ENCODE data around the gene DLK2.
"Not testable (repeated sequence)": the region's sequence is repeated elsewhere in the genome, so short reads cannot be mapped to it uniquely, and the experiment has no call there.

Gene DLK2

DNA sequence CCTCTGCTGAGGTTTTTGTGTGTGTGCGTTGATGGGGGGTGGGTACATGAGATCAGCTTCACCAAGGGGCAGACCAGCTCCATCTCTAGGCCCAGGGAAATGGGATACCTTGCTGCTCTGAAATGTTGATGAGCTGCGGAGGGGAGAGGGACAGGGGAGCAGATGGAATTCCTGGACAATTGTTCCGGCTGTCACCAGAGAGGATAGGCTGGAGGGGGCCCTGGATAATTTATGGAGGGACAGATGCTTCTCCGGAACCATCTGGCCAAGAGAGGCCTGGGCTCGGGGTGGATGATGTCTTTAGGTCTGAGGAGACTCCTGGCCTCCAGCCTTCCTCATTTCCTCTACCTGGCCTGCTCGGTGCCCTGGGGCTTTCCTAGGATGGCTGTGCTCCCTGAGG lies 20.2 kb upstream of the DLK2 start:
- in situ Hi-C loops (cut with HindIII; ENCODE audit: low pct_unique_long_range_greater_than_20kb, low sequenced_read_pairs): no loop called here
- TF ChIP-seq JUND (IDR thresholded peaks at IDR 0.05; ENCODE audit: low read depth): no peak
- no peak for DNase-seq (ENCODE audit: low read depth in 1 of 2, low spot score in 1 of 2)

DNA sequence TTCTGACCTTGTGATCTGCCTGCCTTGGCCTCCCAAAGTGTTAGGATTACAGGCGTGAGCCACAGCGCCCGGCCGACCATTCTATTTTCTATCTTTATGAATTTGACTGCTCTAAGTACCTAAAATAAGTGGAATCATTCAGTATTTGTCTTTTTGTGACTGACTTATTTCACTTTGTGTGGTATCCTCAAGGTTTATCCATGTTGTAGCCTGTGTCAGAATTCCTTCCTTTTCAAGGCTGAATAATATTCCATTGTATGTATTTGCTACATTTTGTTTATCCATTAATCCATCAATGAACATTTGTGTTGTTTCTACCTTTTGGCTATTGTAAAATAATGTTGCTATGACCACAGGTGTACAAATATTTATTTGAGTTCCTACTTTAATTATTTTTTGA lies 17.2 kb upstream of the DLK2 start:
- no peak for TF ChIP-seq JUND (IDR thresholded peaks at IDR 0.05; ENCODE audit: low read depth)
- in situ Hi-C loops (cut with HindIII; ENCODE audit: low pct_unique_long_range_greater_than_20kb, low sequenced_read_pairs): no loop called here

DNA sequence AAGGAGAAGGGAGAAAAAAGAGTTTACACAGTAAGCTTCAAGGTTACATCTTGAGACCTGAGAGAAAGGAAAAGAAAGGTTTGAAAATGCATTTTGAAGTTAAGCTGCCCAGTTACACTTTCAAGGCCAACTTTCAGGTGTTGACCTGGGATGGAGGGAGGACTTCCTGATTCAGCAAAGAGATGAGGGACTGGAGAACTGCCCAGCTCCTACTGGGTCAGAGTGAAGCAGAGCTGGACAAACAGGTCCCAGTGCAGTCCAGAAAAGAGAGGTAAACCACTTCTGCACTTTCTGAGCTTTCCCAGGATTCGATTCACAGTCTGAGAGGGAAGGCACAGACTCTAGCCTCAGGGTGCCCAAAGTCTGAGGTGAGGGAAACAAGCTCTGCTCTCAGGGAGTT lies 16.1 kb upstream of the DLK2 start:
- no peak for TF ChIP-seq JUND (IDR thresholded peaks at IDR 0.05; ENCODE audit: low read depth)
- in situ Hi-C loops (cut with HindIII; ENCODE audit: low pct_unique_long_range_greater_than_20kb, low sequenced_read_pairs): no loop called here

More for the DNA sequence above, 17.2 kb upstream of the DLK2 start:
- DNase-seq (ENCODE audit: low read depth in 1 of 2, low spot score in 1 of 2): no peak

DNA sequence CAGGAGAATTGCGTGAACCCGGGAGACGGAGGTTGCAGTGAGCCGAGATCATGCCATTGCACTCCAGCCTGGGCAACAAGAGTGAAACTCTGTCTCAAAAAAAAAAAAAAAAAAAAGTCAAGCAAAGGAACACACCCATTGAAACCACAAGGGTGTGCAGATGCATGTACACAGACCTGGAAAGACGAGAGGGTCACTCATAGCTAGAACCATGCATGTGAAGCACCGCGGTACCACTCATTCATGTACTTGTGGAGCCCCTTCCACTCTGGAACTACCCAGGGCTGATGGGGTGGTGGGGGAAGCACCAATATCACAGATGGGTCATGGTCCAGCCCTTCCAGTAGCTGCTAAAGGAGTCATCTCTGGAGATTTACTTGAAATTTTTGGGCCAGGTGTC lies 14.6 kb upstream of the DLK2 start:
- no peak for TF ChIP-seq JUND (IDR thresholded peaks at IDR 0.05; ENCODE audit: low read depth)
- no peak for DNase-seq (ENCODE audit: low read depth in 1 of 2, low spot score in 1 of 2)
- in situ Hi-C loops (cut with HindIII; ENCODE audit: low pct_unique_long_range_greater_than_20kb, low sequenced_read_pairs): no loop called here

More for the DNA sequence above, 16.1 kb upstream of the DLK2 start:
- peak in 1 of 2 experiments; percentile 67 for DNase-seq (ENCODE audit: low read depth in 1 of 2, low spot score in 1 of 2)

DNA sequence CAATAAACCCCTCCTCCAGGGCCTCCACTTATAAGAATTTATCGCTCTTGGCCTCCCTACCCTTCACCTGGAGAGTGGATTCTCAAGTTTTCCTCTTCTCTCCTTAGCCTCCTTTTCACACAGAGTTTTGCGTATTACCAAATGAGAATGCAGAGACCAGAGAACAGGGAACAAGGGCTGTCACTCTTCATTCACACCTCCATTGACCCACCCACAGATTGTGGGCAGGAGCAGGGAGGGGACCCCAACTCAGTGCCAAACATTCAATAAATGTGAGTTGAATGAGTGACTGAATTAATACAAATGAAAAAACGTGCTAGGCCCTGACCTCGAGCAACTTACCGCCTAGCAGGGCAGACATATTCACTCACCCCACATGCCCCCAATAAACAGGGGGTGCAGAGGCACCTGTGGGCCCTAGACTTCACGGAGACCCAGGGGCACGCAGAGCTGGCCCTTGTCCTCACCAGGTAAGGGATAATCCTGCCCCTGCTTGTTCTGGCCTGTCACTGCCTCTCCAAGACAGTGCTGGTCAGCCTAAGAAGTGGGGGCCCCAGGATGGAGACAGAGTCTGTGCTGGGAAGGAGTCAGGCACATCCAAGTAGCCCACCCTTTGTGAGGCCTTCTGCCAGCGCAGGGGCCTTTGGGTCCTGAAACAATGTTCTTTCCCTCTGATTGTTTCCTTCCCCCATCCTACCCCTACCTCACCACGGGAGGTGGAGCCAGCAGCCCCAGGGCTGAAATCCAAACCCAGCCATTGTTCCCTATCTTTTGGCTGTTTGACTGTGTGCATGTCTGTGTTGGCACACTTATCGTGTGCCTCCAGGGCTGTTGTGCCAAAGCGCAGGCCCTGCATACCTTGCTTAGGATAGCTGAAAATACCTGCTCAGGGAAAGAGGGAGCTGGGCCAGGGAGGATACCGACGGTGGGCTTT lies 13.7 kb upstream of the DLK2 start:
- in situ Hi-C loops (cut with HindIII; ENCODE audit: low pct_unique_long_range_greater_than_20kb, low sequenced_read_pairs): no loop called here
- TF ChIP-seq JUND (IDR thresholded peaks at IDR 0.05; ENCODE audit: low read depth): no peak
- DNase-seq (ENCODE audit: low read depth in 1 of 2, low spot score in 1 of 2): peak in 1 of 2 experiments; percentile 28

DNA sequence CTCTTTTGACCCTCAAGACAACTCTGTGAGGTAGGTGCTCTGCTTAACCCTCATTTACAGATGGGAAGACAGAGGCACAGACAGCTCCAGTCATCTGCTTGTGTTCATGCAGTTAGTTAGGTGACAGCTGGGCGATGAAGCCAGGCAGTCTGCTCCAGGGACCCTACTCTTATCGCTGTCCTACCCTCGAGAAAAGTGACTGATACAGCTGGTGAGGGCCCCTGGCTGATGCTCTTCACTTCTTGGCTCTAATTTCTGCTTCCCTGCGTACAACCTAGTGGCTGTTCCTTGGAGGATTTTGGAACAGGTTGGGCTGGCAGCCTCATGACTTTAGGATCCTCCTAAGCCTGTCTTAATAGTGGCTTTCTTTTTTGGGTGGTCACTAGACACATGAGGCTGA lies 12.9 kb upstream of the DLK2 start:
- in situ Hi-C loops (cut with HindIII; ENCODE audit: low pct_unique_long_range_greater_than_20kb, low sequenced_read_pairs): no loop called here
- no peak for TF ChIP-seq JUND (IDR thresholded peaks at IDR 0.05; ENCODE audit: low read depth)
- DNase-seq (ENCODE audit: low read depth in 1 of 2, low spot score in 1 of 2): no peak

DNA sequence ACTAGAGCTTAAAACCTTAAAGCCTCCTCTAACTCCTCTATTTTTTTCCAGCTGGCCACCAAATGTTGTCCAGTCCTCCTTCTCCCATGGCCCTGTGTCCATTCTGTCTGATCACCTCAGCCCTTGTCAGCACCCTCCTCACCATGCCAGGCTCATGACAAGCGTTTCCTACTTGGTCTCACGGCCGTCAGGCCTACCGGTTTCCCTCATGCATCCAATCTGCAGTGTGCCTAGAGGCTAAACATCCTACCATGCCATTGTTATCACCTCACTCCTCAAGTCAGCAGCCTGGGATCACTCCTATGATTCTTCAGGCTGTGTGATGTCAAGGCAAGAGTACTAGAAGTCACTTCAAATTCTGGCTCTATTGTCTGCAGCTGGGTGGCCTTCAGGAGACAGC lies 12.4 kb upstream of the DLK2 start:
- no peak for DNase-seq (ENCODE audit: low read depth in 1 of 2, low spot score in 1 of 2)
- in situ Hi-C loops (cut with HindIII; ENCODE audit: low pct_unique_long_range_greater_than_20kb, low sequenced_read_pairs): no loop called here
- no peak for TF ChIP-seq JUND (IDR thresholded peaks at IDR 0.05; ENCODE audit: low read depth)

DNA sequence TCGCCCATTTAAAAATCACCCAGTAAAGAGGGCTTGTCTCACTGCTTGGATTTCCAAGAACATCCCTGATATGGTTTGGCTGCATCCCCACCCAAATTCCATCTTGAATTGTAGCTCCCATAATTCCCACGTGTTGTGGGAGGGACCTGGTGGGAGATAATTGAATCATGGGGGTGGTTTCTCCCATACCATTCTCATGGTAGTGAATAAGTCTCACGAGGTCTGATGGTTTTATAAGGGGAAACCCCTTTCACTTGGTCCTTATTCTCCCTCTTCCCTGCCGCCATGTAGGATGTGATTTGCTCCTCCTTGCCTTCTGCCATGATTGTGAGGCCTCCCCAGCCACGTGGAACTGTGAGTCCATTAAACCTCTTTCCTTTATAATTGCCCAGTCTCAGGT lies 11.9 kb upstream of the DLK2 start:
- in situ Hi-C loops (cut with HindIII; ENCODE audit: low pct_unique_long_range_greater_than_20kb, low sequenced_read_pairs); DNase-seq (ENCODE audit: low read depth in 1 of 2, low spot score in 1 of 2): not testable (repeated sequence)

DNA sequence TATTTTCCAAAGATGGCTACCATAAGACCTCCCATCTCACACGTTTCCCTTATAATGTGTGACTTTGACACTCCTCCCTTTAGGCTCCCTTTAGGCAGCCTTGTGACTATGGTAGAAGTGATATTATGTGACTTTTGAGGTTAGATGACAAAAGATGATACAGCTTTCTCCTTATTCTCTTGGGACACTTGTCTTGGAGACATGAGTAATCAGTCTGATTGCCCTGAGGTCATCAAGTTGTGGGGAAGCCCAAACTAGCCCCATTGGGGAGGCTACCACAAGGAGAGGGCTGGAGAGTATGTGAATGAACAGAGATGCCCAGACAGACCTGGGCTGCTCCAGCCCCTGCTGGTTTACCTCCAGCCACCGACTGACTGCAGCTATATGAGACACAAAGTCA lies 10.6 kb upstream of the DLK2 start:
- no peak for DNase-seq (ENCODE audit: low read depth in 1 of 2, low spot score in 1 of 2)
- in situ Hi-C loops (cut with HindIII; ENCODE audit: low pct_unique_long_range_greater_than_20kb, low sequenced_read_pairs): no loop called here
- TF ChIP-seq JUND (IDR thresholded peaks at IDR 0.05; ENCODE audit: low read depth): no peak

DNA sequence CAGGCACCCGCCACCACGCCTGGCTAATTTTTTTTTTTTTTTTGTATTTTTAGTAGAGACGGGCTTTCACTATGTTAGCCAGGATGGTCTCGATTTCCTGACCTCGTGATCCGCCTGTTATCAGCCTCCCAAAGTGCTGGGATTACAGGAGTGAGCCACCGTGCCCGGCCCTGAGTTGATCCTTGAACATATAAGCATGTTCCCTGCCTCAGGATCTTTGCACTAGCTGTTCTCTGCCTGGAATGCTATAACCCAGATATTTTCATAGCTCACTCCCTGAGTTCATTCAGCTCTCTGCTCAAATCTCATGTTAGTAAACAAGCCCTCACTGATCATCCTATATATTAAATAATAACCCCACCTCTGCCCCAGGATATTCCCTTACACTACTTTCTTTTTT lies 9.0 kb upstream of the DLK2 start:
- in situ Hi-C loops (cut with HindIII; ENCODE audit: low pct_unique_long_range_greater_than_20kb, low sequenced_read_pairs): no loop called here
- no peak for TF ChIP-seq JUND (IDR thresholded peaks at IDR 0.05; ENCODE audit: low read depth)

DNA sequence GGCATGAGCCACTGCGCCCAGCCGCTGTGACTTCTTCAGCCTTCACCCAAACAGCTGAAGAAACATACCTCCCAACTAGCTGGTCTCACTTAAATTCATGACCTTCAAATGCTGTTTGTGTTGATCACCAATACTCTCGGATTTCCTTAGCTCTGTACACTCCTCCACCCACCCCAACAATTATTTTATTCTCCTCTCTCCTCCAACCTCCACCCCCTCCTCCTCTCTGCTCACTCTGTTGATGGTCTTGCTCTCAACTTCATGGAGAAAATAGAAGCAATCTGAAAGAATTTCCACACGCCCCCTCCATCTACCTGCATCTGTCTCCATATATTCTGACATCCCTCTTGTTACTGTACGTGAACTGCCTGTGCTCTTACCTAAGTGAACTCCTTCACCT lies 6.6 kb upstream of the DLK2 start:
- no peak for TF ChIP-seq JUND (IDR thresholded peaks at IDR 0.05; ENCODE audit: low read depth)
- DNase-seq (ENCODE audit: low read depth in 1 of 2, low spot score in 1 of 2): no peak
- in situ Hi-C loops (cut with HindIII; ENCODE audit: low pct_unique_long_range_greater_than_20kb, low sequenced_read_pairs): no loop called here

More for the DNA sequence above, 9.0 kb upstream of the DLK2 start:
- no peak for DNase-seq (ENCODE audit: low read depth in 1 of 2, low spot score in 1 of 2)

DNA sequence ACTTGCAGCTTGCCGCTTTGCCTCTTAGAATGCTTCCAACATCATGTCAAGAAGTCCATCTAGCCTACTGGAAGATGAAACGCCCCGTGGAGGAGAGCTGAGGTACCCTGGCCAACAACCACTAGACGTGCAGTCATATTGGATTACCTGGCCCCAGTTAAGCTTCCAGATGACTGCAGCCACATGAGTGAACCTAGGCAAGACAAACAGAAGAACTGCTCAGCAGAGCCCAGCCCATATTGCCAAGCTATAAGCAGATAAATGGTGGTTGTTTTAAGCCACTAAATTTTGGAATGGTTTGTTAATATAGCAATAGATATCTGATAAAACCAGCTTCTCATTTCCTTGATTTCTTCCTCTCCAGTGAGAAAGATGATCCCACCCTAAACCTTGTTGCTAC lies 4.7 kb upstream of the DLK2 start:
- no peak for TF ChIP-seq JUND (IDR thresholded peaks at IDR 0.05; ENCODE audit: low read depth)
- no peak for DNase-seq (ENCODE audit: low read depth in 1 of 2, low spot score in 1 of 2)
- in situ Hi-C loops (cut with HindIII; ENCODE audit: low pct_unique_long_range_greater_than_20kb, low sequenced_read_pairs): no loop called here

DNA sequence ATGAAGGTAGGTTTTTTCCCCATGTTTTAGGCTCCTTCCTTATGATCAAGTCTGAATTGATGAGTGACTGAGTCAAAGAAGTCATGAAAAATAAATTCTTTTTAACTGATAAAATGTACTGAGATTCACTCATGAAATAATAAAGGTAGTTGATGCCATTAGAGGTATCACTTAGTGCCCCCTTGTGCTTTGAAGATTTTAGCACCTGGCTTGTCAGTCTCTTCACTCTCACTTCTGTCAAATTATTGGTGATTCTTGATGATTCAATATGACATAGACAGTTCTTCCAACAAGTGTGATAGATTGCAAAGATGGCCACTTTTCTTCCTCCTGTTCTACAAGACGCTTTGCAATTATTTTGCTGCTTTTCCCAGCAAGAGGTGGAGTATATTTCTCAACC lies 4.2 kb upstream of the DLK2 start:
- no peak for TF ChIP-seq JUND (IDR thresholded peaks at IDR 0.05; ENCODE audit: low read depth)
- in situ Hi-C loops (cut with HindIII; ENCODE audit: low pct_unique_long_range_greater_than_20kb, low sequenced_read_pairs): no loop called here
- no peak for DNase-seq (ENCODE audit: low read depth in 1 of 2, low spot score in 1 of 2)

DNA sequence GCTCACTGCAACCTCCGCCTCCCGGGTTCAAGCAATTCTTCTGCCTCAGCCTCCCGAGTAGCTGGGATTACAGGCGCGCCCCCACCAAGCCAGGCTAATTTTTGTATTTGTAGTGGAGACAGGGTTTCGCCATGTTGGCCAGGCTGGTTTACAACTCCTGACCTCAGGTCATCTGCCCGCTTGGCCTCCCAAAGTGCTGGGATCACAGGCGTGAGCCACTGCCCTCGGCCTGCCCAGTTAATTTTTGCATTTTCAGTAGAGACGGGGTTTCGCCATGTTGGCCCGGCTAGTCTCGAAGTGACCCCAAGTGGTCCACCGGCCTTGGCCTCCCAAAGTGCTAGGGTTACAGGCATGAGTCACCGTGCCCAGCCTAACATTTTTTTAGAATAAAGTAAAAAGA lies 2.8 kb upstream of the DLK2 start:
- in situ Hi-C loops (cut with HindIII; ENCODE audit: low pct_unique_long_range_greater_than_20kb, low sequenced_read_pairs); DNase-seq (ENCODE audit: low read depth in 1 of 2, low spot score in 1 of 2): not testable (repeated sequence)
